IMR-90 (cell line): ENCODE results near the gene SUV39H2. TPM values are rescaled to one million over a fixed set of nuclear protein-coding genes. Genes with fewer than 3 reads are reported as not detected.

Experiments used
- ATAC-seq: fragments of 200-7000 bp; cut with Tn5 transposase; 2 replicates; pipeline ENCODE4 v1.9.1; 2020; ENCODE audit warnings: low read depth, mild to moderate bottlenecking, moderate library complexity
- BruUV-seq: library from RNA; stranded (reverse); fragments of 400-500 nt; replicated peaks from 2 replicates; lab custom pipeline; 2021; lab: Mats Ljungman, UMichigan
- CTCF ChIA-PET: fragments of 300-600 bp; formaldehyde crosslinking; extraction: SDS; loops from one replicate; lab custom pipeline; 2021; ENCODE audit warnings: antibody characterized with exemption; lab: Yijun Ruan, JAX
- POLR2A ChIA-PET: fragments of 300-600 bp; sonication (Branson Sonifier 250); formaldehyde crosslinking; loops from one replicate; lab custom pipeline; 2022; ENCODE audit warnings: antibody characterized with exemption; ENCODE audit not compliant: unreplicated experiment; lab: Charles Lee
- DNase-seq: peaks from one replicate; pipeline ENCODE4 v3.0.0; 2013
- H2AFZ ChIP-seq: replicated peaks from 2 replicates; pipeline ENCODE3; 2013; ENCODE audit warnings: low read length, mild to moderate bottlenecking; ENCODE audit not compliant: poor library complexity
- H2AK5ac ChIP-seq: 2 replicates; pipeline ENCODE4 v1.6.1; 2013; ENCODE audit warnings: low read depth, low read length, inconsistent platforms
- H2AK9ac ChIP-seq: replicated peaks from 2 replicates; pipeline ENCODE3; 2013; ENCODE audit warnings: mild to moderate bottlenecking, low read depth, low read length, moderate library complexity; ENCODE audit not compliant: poor library complexity
- H2BK120ac ChIP-seq: 2 replicates; pipeline ENCODE4 v1.6.1; 2013; ENCODE audit warnings: low read depth, low read length, inconsistent platforms
- H2BK15ac ChIP-seq: 3 replicates; pipeline ENCODE4 v1.6.1; 2013; ENCODE audit warnings: low read depth, low read length, inconsistent platforms
- H2BK20ac ChIP-seq: 2 replicates; pipeline ENCODE4 v1.6.1; 2013; ENCODE audit warnings: low read depth, mild to moderate bottlenecking, inconsistent platforms, low read length, moderate library complexity
- H2BK5ac ChIP-seq: 2 replicates; pipeline ENCODE4 v1.6.1; 2013; ENCODE audit warnings: mild to moderate bottlenecking, low read depth, low read length, inconsistent platforms; ENCODE audit not compliant: poor library complexity, severe bottlenecking
- H3K14ac ChIP-seq: replicated peaks from 2 replicates; pipeline ENCODE4 v1.6.1; 2013; ENCODE audit warnings: low read depth, low read length, inconsistent platforms
- H3K18ac ChIP-seq: 2 replicates; pipeline ENCODE4 v1.6.1; 2013; ENCODE audit warnings: low read depth, low read length, control low read depth
- H3K23ac ChIP-seq: 2 replicates; pipeline ENCODE4 v1.6.1; 2013; ENCODE audit warnings: low read depth, low read length, inconsistent platforms
- H3K27ac ChIP-seq: 2 replicates; pipeline ENCODE4 v1.5.1; 2013; ENCODE audit warnings: mild to moderate bottlenecking, control low read depth, low read length; ENCODE audit not compliant: insufficient read depth
- H3K27me3 ChIP-seq: 2 replicates; pipeline ENCODE4 v1.6.1; 2013; ENCODE audit warnings: low read length; ENCODE audit not compliant: control insufficient read depth, insufficient read depth
- H3K36me3 ChIP-seq: 2 replicates; pipeline ENCODE4 v1.6.1; 2013; ENCODE audit warnings: low read length, mixed read lengths; ENCODE audit not compliant: control insufficient read depth, insufficient read depth
- H3K4ac ChIP-seq: 2 replicates; pipeline ENCODE4 v1.6.1; 2013; ENCODE audit warnings: low read depth, low read length, inconsistent platforms
- H3K4me1 ChIP-seq: 2 replicates; pipeline ENCODE4 v1.6.1; 2013; ENCODE audit warnings: low read length, mixed read lengths; ENCODE audit not compliant: control insufficient read depth, insufficient read depth
- H3K4me2 ChIP-seq: 2 replicates; pipeline ENCODE4 v1.6.1; 2013; ENCODE audit warnings: low read depth, mild to moderate bottlenecking, control low read depth, low read length, moderate library complexity
- H3K4me3 ChIP-seq: 2 replicates; pipeline ENCODE4 v1.5.1; 2013; ENCODE audit warnings: low read depth, mild to moderate bottlenecking, control low read depth, low read length, moderate library complexity; ENCODE audit not compliant: insufficient read depth
- H3K56ac ChIP-seq: 2 replicates; pipeline ENCODE4 v1.6.1; 2013; ENCODE audit warnings: low read length, inconsistent platforms; ENCODE audit not compliant: insufficient read depth; ENCODE audit errors: extremely low read depth
- H3K79me1 ChIP-seq, 2 experiments: 2 replicates each; pipeline ENCODE4 v1.6.1; 2013; ENCODE audit warnings: low read length in 2 of 2, inconsistent platforms in 1 of 2, low read depth in 1 of 2
- H3K9ac ChIP-seq: 2 replicates; pipeline ENCODE4 v1.6.1; 2013; ENCODE audit warnings: low read depth, low read length, control low read depth
- H3K9me1 ChIP-seq: 2 replicates; pipeline ENCODE4 v1.6.1; 2013; ENCODE audit warnings: low read length, inconsistent platforms; ENCODE audit not compliant: insufficient read depth
- H3K9me3 ChIP-seq: 2 replicates; pipeline ENCODE4 v1.6.1; 2013; ENCODE audit warnings: low read length; ENCODE audit not compliant: control insufficient read depth, insufficient read depth
- H4K20me1 ChIP-seq: 2 replicates; pipeline ENCODE4 v1.6.1; 2013; ENCODE audit warnings: low read length, inconsistent platforms; ENCODE audit not compliant: insufficient read depth
- H4K5ac ChIP-seq: 2 replicates; pipeline ENCODE4 v1.6.1; 2013; ENCODE audit warnings: mild to moderate bottlenecking, low read depth, low read length, control low read depth
- H4K8ac ChIP-seq, 2 experiments: 2 replicates each; pipeline ENCODE4 v1.6.1; 2013; ENCODE audit warnings: low read depth in 2 of 2, low read length in 2 of 2, control low read depth in 1 of 2, inconsistent platforms in 1 of 2
- H4K91ac ChIP-seq: 2 replicates; pipeline ENCODE4 v1.6.1; 2013; ENCODE audit warnings: low read depth, low read length, inconsistent platforms; ENCODE audit not compliant: insufficient read depth
- BHLHE40 ChIP-seq: fragments of 150-350 bp; IDR thresholded peaks from 2 replicates; pipeline ENCODE4 v1.6.1; 2016; ENCODE audit warnings: mild to moderate bottlenecking, low read depth, low read length
- CEBPB ChIP-seq: IDR thresholded peaks from 2 replicates; pipeline ENCODE4 v1.6.1; 2012; ENCODE audit warnings: low read depth, low read length, improper control_type of control experiment
- CHD1 ChIP-seq: IDR thresholded peaks from 2 replicates; pipeline ENCODE4 v1.6.1; 2012; ENCODE audit warnings: low read depth, low read length, improper control_type of control experiment
- FOS ChIP-seq: fragments of 150-350 bp; IDR thresholded peaks from 2 replicates; pipeline ENCODE4 v1.6.1; 2016; ENCODE audit warnings: low read depth, low read length
- MAFK ChIP-seq: IDR thresholded peaks from 2 replicates; pipeline ENCODE4 v1.6.1; 2012; ENCODE audit warnings: low read depth, low read length, improper control_type of control experiment
- MAZ ChIP-seq: IDR thresholded peaks from 2 replicates; pipeline ENCODE4 v1.6.1; 2012; ENCODE audit warnings: low read depth, mild to moderate bottlenecking, low read length, improper control_type of control experiment, moderate library complexity, borderline replicate concordance
- MXI1 ChIP-seq: IDR thresholded peaks from 2 replicates; pipeline ENCODE4 v1.6.1; 2012; ENCODE audit warnings: low read depth, mild to moderate bottlenecking, low read length, moderate library complexity, borderline replicate concordance
- NFE2L2 ChIP-seq: fragments of 150-350 bp; IDR thresholded peaks from 2 replicates; pipeline ENCODE4 v1.6.1; 2016; ENCODE audit warnings: low read depth, mild to moderate bottlenecking, low read length
- POLR2A ChIP-seq: IDR thresholded peaks from 2 replicates; pipeline ENCODE4 v1.6.1; 2012; ENCODE audit warnings: mild to moderate bottlenecking, low read depth, low read length
- RAD21 ChIP-seq: IDR thresholded peaks from 2 replicates; pipeline ENCODE4 v1.6.1; 2012; ENCODE audit warnings: low read length, improper control_type of control experiment
- RCOR1 ChIP-seq: IDR thresholded peaks from 2 replicates; pipeline ENCODE4 v1.6.1; 2012; ENCODE audit warnings: mild to moderate bottlenecking, low read length, improper control_type of control experiment; ENCODE audit not compliant: insufficient replicate concordance
- RFX5 ChIP-seq: IDR thresholded peaks from 2 replicates; pipeline ENCODE4 v1.8.0; 2012; ENCODE audit warnings: low read depth, mild to moderate bottlenecking, low read length, moderate library complexity
- SMC3 ChIP-seq: fragments of 150-350 bp; IDR thresholded peaks from 2 replicates; pipeline ENCODE4 v1.6.1; 2016; ENCODE audit warnings: low read depth, mild to moderate bottlenecking, antibody characterized with exemption, low read length, moderate library complexity
- WGBS, 2 experiments: methylation state at CpG; one replicate each; pipeline versions ENCODE4 v1.1.5 to v1.1.7; 2013; ENCODE audit warnings: missing lambda C conversion rate in 2 of 2; ENCODE audit not compliant: insufficient read length in 1 of 2; ENCODE audit errors: extremely low coverage in 2 of 2; 5-methylcytosine and 5-hydroxymethylcytosine counted together
- dilution Hi-C: fragments of 300-500 bp; cut with HindIII; formaldehyde crosslinking; loops from one replicate; pipeline ENCODE4 v1.14.3; 2018; ENCODE audit warnings: low sequenced_read_pairs; ENCODE audit not compliant: unreplicated experiment
- in situ Hi-C: fragments of 300-500 bp; cut with MboI; formaldehyde crosslinking; loops from 3 replicates; pipeline ENCODE4 v1.14.3; 2019; ENCODE audit warnings: low sequenced_read_pairs, inconsistent platforms, mixed read lengths
- intact Hi-C: fragments of 100-400 bp; cut with micrococcal nuclease; formaldehyde crosslinking; loops from 2 replicates; pipeline ENCODE4 v1.10.0; 2022
- polyA plus RNA-seq, 3 experiments: library from polyadenylated mRNA; depleted of rRNA; stranded (reverse); fragments of >200 nt; gene quantifications; 2 replicates each; pipeline ENCODE4 v1.2.3, GENCODE V29; 2012; ENCODE audit warnings: low replicate concordance in 1 of 3
- total RNA-seq: library from RNA; depleted of rRNA; stranded (reverse); fragments of >200 nt; gene quantifications from 2 replicates; pipeline ENCODE4 v1.2.3, GENCODE V29; 2012
- TF ChIP-seq, protein P1 (sequence below): conservative IDR thresholded peaks from 2 replicates; pipeline ENCODE4 v1.5.1; 2012; ENCODE audit warnings: mild to moderate bottlenecking, low read depth, low read length, improper control_type of control experiment
- TF ChIP-seq, protein P2 (sequence below): fragments of 150-350 bp; IDR thresholded peaks from 2 replicates; pipeline ENCODE4 v1.6.1; 2016; ENCODE audit warnings: low read depth, mild to moderate bottlenecking, low read length, moderate library complexity, borderline replicate concordance
- TF ChIP-seq, protein P3 (sequence below): fragments of 150-350 bp; IDR thresholded peaks from 2 replicates; pipeline ENCODE4 v1.6.1; 2017; ENCODE audit warnings: mild to moderate bottlenecking, antibody characterized with exemption, low read length, low read depth

SUV39H2 gene
- total and polyA plus RNA-seq, 2 of the 4 experiments (the other 2 are of a cell fraction) = 5.3 to 14.5 TPM

DNA sequence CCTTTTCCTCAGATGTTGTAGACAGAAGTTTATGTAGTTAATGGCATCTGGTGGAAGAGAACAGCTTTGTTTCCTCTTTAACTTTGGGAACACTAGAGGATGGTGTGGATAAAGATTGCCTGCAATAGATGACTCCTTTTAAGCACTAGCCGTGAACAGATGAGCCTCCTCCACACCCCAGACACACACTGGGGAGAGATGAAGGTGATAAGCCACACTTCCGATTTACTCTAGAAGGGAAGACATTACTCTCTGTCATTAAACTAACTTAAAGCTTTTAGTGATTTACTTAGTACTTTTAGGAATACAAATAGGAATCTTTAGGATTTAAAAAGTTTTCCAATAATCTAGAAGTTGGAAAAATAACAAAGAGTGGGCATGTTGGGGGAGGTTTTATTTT is 33.7 kb upstream of the SUV39H2 start:
- no peak overlapping the region for H2BK120ac ChIP-seq
- in situ Hi-C loops = no loop called here
- CTCF ChIA-PET = interaction anchor here (0.6 kb wide), 1 partner anchor 233 kb away, joined by 3 read pairs; no protein-coding TSS in a partner anchor

More for the DNA sequence above, 33.7 kb upstream of the SUV39H2 start:
- Histone ChIP-seq H3K4me2 (no peak overlapping the region), H3K27ac (no peak overlapping the region), H4K91ac (no peak overlapping the region), H3K4me1 (no peaks in the 10 kb centered on the region), H2AK9ac (no peak overlapping the region), H3K4ac (no peak overlapping the region), H3K14ac (no peak overlapping the region), H3K79me1 (peaks cover 25 to 27% of the 10 kb centered on the region in 2 experiments), H4K5ac (no peak overlapping the region), H2BK15ac (no peak overlapping the region), H3K36me3 (peaks cover 31% of the 10 kb centered on the region), H2AK5ac (no peak overlapping the region), H3K23ac (no peak overlapping the region), H2BK20ac (no peak overlapping the region), H2BK5ac (no peak overlapping the region), H3K9ac (no peak overlapping the region), H2AFZ (no peak overlapping the region), H3K9me3 (no peaks in the 10 kb centered on the region), H3K18ac (no peak overlapping the region), H4K8ac (no peak overlapping the region), H3K4me3 (no peak overlapping the region), H3K9me1 (no peaks in the 10 kb centered on the region), H4K20me1 (no peaks in the 10 kb centered on the region), H3K56ac (no peak overlapping the region), H3K27me3 (no peaks in the 10 kb centered on the region)
- TF ChIP-seq RCOR1 (no peak), CHD1 (no peak), FOS (no peak), RAD21 (no peak), CEBPB (no peak), POLR2A (no peak), BHLHE40 (no peak), MAZ (no peak), SMC3 (no peak), MAFK (no peak), NFE2L2 (no peak), MXI1 (no peak), RFX5 (no peak)
- TF ChIP-seq, protein P1, sequence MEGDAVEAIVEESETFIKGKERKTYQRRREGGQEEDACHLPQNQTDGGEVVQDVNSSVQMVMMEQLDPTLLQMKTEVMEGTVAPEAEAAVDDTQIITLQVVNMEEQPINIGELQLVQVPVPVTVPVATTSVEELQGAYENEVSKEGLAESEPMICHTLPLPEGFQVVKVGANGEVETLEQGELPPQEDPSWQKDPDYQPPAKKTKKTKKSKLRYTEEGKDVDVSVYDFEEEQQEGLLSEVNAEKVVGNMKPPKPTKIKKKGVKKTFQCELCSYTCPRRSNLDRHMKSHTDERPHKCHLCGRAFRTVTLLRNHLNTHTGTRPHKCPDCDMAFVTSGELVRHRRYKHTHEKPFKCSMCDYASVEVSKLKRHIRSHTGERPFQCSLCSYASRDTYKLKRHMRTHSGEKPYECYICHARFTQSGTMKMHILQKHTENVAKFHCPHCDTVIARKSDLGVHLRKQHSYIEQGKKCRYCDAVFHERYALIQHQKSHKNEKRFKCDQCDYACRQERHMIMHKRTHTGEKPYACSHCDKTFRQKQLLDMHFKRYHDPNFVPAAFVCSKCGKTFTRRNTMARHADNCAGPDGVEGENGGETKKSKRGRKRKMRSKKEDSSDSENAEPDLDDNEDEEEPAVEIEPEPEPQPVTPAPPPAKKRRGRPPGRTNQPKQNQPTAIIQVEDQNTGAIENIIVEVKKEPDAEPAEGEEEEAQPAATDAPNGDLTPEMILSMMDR = no peak
- TF ChIP-seq, protein P2, sequence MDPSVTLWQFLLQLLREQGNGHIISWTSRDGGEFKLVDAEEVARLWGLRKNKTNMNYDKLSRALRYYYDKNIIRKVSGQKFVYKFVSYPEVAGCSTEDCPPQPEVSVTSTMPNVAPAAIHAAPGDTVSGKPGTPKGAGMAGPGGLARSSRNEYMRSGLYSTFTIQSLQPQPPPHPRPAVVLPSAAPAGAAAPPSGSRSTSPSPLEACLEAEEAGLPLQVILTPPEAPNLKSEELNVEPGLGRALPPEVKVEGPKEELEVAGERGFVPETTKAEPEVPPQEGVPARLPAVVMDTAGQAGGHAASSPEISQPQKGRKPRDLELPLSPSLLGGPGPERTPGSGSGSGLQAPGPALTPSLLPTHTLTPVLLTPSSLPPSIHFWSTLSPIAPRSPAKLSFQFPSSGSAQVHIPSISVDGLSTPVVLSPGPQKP = no peak
- TF ChIP-seq, protein P3, sequence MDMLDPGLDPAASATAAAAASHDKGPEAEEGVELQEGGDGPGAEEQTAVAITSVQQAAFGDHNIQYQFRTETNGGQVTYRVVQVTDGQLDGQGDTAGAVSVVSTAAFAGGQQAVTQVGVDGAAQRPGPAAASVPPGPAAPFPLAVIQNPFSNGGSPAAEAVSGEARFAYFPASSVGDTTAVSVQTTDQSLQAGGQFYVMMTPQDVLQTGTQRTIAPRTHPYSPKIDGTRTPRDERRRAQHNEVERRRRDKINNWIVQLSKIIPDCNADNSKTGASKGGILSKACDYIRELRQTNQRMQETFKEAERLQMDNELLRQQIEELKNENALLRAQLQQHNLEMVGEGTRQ = no peak
- ATAC-seq (no peak), DNase-seq (no peak)
- no TSS peak for BruUV-seq
- dilution Hi-C loops = no loop called here
- intact Hi-C loops = no loop called here
- POLR2A ChIA-PET = no interaction called here
- no CpG with 5 or more reads among the region's 2 CpGs for WGBS, 2 experiments
